H1 (cell line): ENCODE data around the gene BCL2A1. TPM values are rescaled to one million over a fixed set of nuclear protein-coding genes. Genes with fewer than 3 reads are reported as not detected.
"Not testable (repeated sequence)": the region's sequence is repeated elsewhere in the genome, so short reads cannot be mapped to it uniquely, and the experiment has no call there.

Source experiments
- CTCF ChIA-PET: fragments of 300-600 bp; sonication (Branson Sonifier 250); formaldehyde crosslinking; loops from one replicate; lab custom pipeline; 2021; ENCODE audit not compliant: partially characterized antibody; lab: Charles Lee
- POLR2A ChIA-PET: fragments of 300-600 bp; sonication (Branson Sonifier 250); formaldehyde crosslinking; loops from one replicate; lab custom pipeline; 2021; ENCODE audit warnings: inconsistent platforms; ENCODE audit not compliant: partially characterized antibody; lab: Charles Lee
- DNase-seq, 2 experiments: peaks; one replicate each; pipeline versions ENCODE4 v3.0.0 to v3.0.0-alpha.2; 2010 to 2022; ENCODE audit warnings: low spot score in 2 of 2, low read depth in 1 of 2, mixed read lengths in 1 of 2
- FAIRE-seq: peaks from 2 replicates; lab custom pipeline; 2011; peaks lifted over from hg19 to GRCh38; lab: Jason Lieb, UNC
- H2AFZ ChIP-seq: 2 replicates; pipeline ENCODE4 v1.8.1; 2012; ENCODE audit warnings: low read length, inconsistent platforms
- H2AK5ac ChIP-seq: 2 replicates; pipeline ENCODE4 v1.6.1; 2013; ENCODE audit warnings: low read depth, low read length
- H2BK120ac ChIP-seq: replicated peaks from 2 replicates; pipeline ENCODE3; 2013; ENCODE audit warnings: low read depth, low read length, inconsistent platforms
- H2BK12ac ChIP-seq: 2 replicates; pipeline ENCODE4 v1.6.1; 2013; ENCODE audit warnings: low read depth, low read length
- H2BK15ac ChIP-seq: 2 replicates; pipeline ENCODE4 v1.6.1; 2013; ENCODE audit warnings: low read length
- H2BK20ac ChIP-seq: 2 replicates; pipeline ENCODE4 v1.6.1; 2013; ENCODE audit warnings: low read length
- H2BK5ac ChIP-seq: 2 replicates; pipeline ENCODE4 v1.6.1; 2013; ENCODE audit warnings: low read depth, low read length
- H3K14ac ChIP-seq: 2 replicates; pipeline ENCODE4 v1.6.1; 2013; ENCODE audit warnings: inconsistent platforms; ENCODE audit not compliant: insufficient read length
- H3K18ac ChIP-seq: 2 replicates; pipeline ENCODE4 v1.6.1; 2013; ENCODE audit warnings: low read length; ENCODE audit errors: extremely low read depth
- H3K23ac ChIP-seq: 2 replicates; pipeline ENCODE4 v1.6.1; 2013; ENCODE audit warnings: inconsistent platforms; ENCODE audit not compliant: insufficient read length
- H3K23me2 ChIP-seq: 2 replicates; pipeline ENCODE4 v1.6.1; 2013; ENCODE audit warnings: low read depth, low read length
- H3K27ac ChIP-seq: 2 replicates; pipeline ENCODE4 v1.6.1; 2011; ENCODE audit warnings: low read depth, low read length, inconsistent platforms
- H3K27me3 ChIP-seq, 4 experiments: replicated peaks in 1 of 4; 1 replicate in 1 of 4; 2 replicates in 3 of 4; pipeline versions ENCODE4 v1.6.1 to v1.8.1; 2011 to 2013; ENCODE audit warnings: low read length in 3 of 4, mild to moderate bottlenecking in 3 of 4, inconsistent platforms in 2 of 4, mixed read lengths in 2 of 4, moderate library complexity in 1 of 4; ENCODE audit not compliant: control insufficient read depth in 3 of 4, insufficient read depth in 3 of 4; ENCODE audit errors: extremely low read depth in 1 of 4
- H3K36me3 ChIP-seq, 4 experiments: 2 replicates each; pipeline versions ENCODE4 v1.6.1 to v1.8.1; 2011 to 2013; ENCODE audit warnings: mild to moderate bottlenecking in 4 of 4, low read length in 3 of 4, moderate library complexity in 2 of 4, control low read depth in 1 of 4, inconsistent platforms in 1 of 4; ENCODE audit not compliant: insufficient read depth in 4 of 4, control insufficient read depth in 2 of 4
- H3K4ac ChIP-seq: replicated peaks from 2 replicates; pipeline ENCODE3; 2013; ENCODE audit warnings: low read length, low read depth, mixed read lengths, inconsistent platforms; ENCODE audit not compliant: insufficient read length
- H3K4me1 ChIP-seq, 4 experiments: replicated peaks in 1 of 4; 1 replicate in 1 of 4; 2 replicates in 3 of 4; pipeline versions ENCODE4 v1.6.1 to v1.8.1; 2011 to 2013; ENCODE audit warnings: low read length in 3 of 4, inconsistent platforms in 2 of 4, mixed read lengths in 1 of 4; ENCODE audit not compliant: insufficient read depth in 4 of 4, control insufficient read depth in 3 of 4
- H3K4me2 ChIP-seq, 2 experiments: 2 replicates each; pipeline versions ENCODE4 v1.6.1 to v1.8.1; 2011 to 2013; ENCODE audit warnings: low read depth in 2 of 2, low read length in 2 of 2, control low read depth in 1 of 2, inconsistent platforms in 1 of 2, mild to moderate bottlenecking in 1 of 2; ENCODE audit not compliant: insufficient read depth in 1 of 2
- H3K4me3 ChIP-seq, 4 experiments: fragments of 200-600, 300-600 bp in 1 of 4; sonication (generic), shearing (Covaris generic), sonication (Bioruptor Twin) in 1 of 4; 2 replicates each; pipeline versions ENCODE4 v1.5.1 to v1.8.1; 2011 to 2016; ENCODE audit warnings: low read length in 4 of 4, low read depth in 3 of 4, control low read depth in 2 of 4, inconsistent platforms in 2 of 4, mild to moderate bottlenecking in 2 of 4, mixed read lengths in 1 of 4, moderate library complexity in 1 of 4; ENCODE audit not compliant: insufficient read depth in 2 of 4; ENCODE audit errors: extremely low read depth in 1 of 4
- H3K56ac ChIP-seq: replicated peaks from 2 replicates; pipeline ENCODE3; 2013; ENCODE audit warnings: low read depth, mild to moderate bottlenecking, mixed read lengths, low read length, inconsistent platforms; ENCODE audit not compliant: insufficient read length
- H3K79me1 ChIP-seq: 2 replicates; pipeline ENCODE4 v1.6.1; 2013; ENCODE audit warnings: low read depth, low read length, control low read depth
- H3K79me2 ChIP-seq, 2 experiments: 2 replicates each; pipeline versions ENCODE4 v1.6.1 to v1.8.1; 2012 to 2013; ENCODE audit warnings: low read length in 2 of 2, mild to moderate bottlenecking in 2 of 2, inconsistent platforms in 1 of 2; ENCODE audit not compliant: insufficient read depth in 2 of 2, control insufficient read depth in 1 of 2
- H3K9ac ChIP-seq, 4 experiments: replicated peaks in 1 of 4; 1 replicate in 1 of 4; 2 replicates in 3 of 4; pipeline versions ENCODE4 v1.6.1 to v1.8.1; 2011 to 2013; ENCODE audit warnings: low read depth in 3 of 4, low read length in 3 of 4, control low read depth in 2 of 4, mild to moderate bottlenecking in 2 of 4, moderate library complexity in 2 of 4, inconsistent platforms in 1 of 4; ENCODE audit errors: extremely low read depth in 1 of 4
- H3K9me3 ChIP-seq, 2 experiments: 2 replicates each; pipeline versions ENCODE4 v1.6.1 to v1.8.1; 2012 to 2013; ENCODE audit warnings: mild to moderate bottlenecking in 2 of 2, moderate library complexity in 2 of 2, control low read depth in 1 of 2, inconsistent platforms in 1 of 2, low read depth in 1 of 2, low read length in 1 of 2, mixed read lengths in 1 of 2; ENCODE audit not compliant: insufficient read depth in 2 of 2
- H4K20me1 ChIP-seq, 2 experiments: replicated peaks in 1 of 2; 2 replicates each; pipeline versions ENCODE3 to v1.8.1; 2011 to 2013; ENCODE audit warnings: inconsistent platforms in 2 of 2, low read length in 2 of 2, mild to moderate bottlenecking in 1 of 2; ENCODE audit not compliant: insufficient read depth in 2 of 2, control insufficient read depth in 1 of 2
- H4K5ac ChIP-seq: 2 replicates; pipeline ENCODE4 v1.6.1; 2013; ENCODE audit warnings: low read length, low read depth, mixed read lengths, inconsistent platforms; ENCODE audit not compliant: insufficient read length
- H4K8ac ChIP-seq: 2 replicates; pipeline ENCODE4 v1.8.0; 2013; ENCODE audit warnings: mild to moderate bottlenecking, moderate library complexity, low read length, inconsistent platforms; ENCODE audit not compliant: insufficient read depth; ENCODE audit errors: extremely low read depth
- H4K91ac ChIP-seq: replicated peaks from 2 replicates; pipeline ENCODE3; 2013; ENCODE audit warnings: low read length, mixed read lengths, inconsistent platforms; ENCODE audit not compliant: insufficient read length
- WGBS, 2 experiments: shearing (Covaris generic) in 1 of 2; methylation state at CpG; one replicate each; pipeline versions ENCODE4 v1.1.6 to v1.1.7; 2013 to 2015; ENCODE audit warnings: low lambda C conversion rate in 2 of 2, mixed read lengths in 2 of 2, inconsistent platforms in 1 of 2, low coverage in 1 of 2, missing lambda C conversion rate in 1 of 2; ENCODE audit not compliant: insufficient replicate concordance in 2 of 2, insufficient coverage in 1 of 2, insufficient read length in 1 of 2; ENCODE audit errors: extremely low coverage in 1 of 2, missing lambda C conversion rate in 1 of 2; 5-methylcytosine and 5-hydroxymethylcytosine counted together
- polyA plus RNA-seq, 7 experiments: library from polyadenylated mRNA; depleted of rRNA in 3 of 7; stranded (reverse) in 5 of 7; unstranded in 2 of 7; fragments of >200 nt in 5 of 7; fragments of 200-250 nt in 2 of 7; gene quantifications; 1 replicate in 5 of 7; 2 replicates in 1 of 7; 4 replicates in 1 of 7; pipeline versions ENCODE4 v1.2.1 to v1.2.3, GENCODE V29; 2011 to 2013; ENCODE audit warnings: missing spikeins in 2 of 7, mixed read lengths in 2 of 7
- total RNA-seq: library from RNA; stranded (reverse); fragmentation: NEBNext Ultra II Directional; extraction: Animal tissue kit (Norgen Biotek cat#: 25700); gene quantifications from 2 replicates; pipeline ENCODE4 v1.2.1, GENCODE V29; 2021

The BCL2A1 gene
- total and polyA plus RNA-seq, 2 of the 8 experiments (the other 6 are each of a cell fraction or from before 2014, with no cell fraction given), result not detected

GRCh38 chr15:79935556-79936201 is 35.3 kb downstream of the BCL2A1 start:
- not testable (repeated sequence) for H3K23ac ChIP-seq, H3K14ac ChIP-seq, FAIRE-seq, H3K9ac ChIP-seq, H2AK5ac ChIP-seq, H3K18ac ChIP-seq, H3K79me2 ChIP-seq, H3K27ac ChIP-seq, H4K91ac ChIP-seq, H2BK120ac ChIP-seq, H3K4me2 ChIP-seq, H3K36me3 ChIP-seq, H4K5ac ChIP-seq, H3K79me1 ChIP-seq, H3K56ac ChIP-seq, H3K27me3 ChIP-seq, H3K4ac ChIP-seq, H2BK5ac ChIP-seq, H3K23me2 ChIP-seq, H2AFZ ChIP-seq, H4K8ac ChIP-seq, H3K9me3 ChIP-seq, H3K4me3 ChIP-seq, H2BK20ac ChIP-seq, H2BK12ac ChIP-seq, DNase-seq, H3K4me1 ChIP-seq, H4K20me1 ChIP-seq, H2BK15ac ChIP-seq
- CTCF ChIA-PET, result interaction anchor here (1.2 kb wide), 1 partner anchor 22 kb away, joined by 3 read pairs; no protein-coding TSS in a partner anchor
- POLR2A ChIA-PET, result interaction anchor here (1.0 to 1.4 kb wide), 4 partner anchors 8 to 218 kb away, joined by 3 to 5 read pairs (median 4); no protein-coding TSS in a partner anchor
- WGBS, 2 experiments, result 89% methylated on average over 7 of the region's 7 CpGs; no CpG with 5 or more reads in 1 of the 2 experiments
